Neural cell (in vitro differentiated cells): ENCODE data around the gene DOCK2. TPM values are rescaled to one million over a fixed set of nuclear protein-coding genes. Genes with fewer than 3 reads are reported as not detected.

Experiments used
- H2AFZ ChIP-seq: fragments of 200-600, 300-800 bp; sonication (generic), shearing (Covaris generic); 2 replicates; pipeline ENCODE4 v1.6.0; 2014; ENCODE audit warnings: low read depth, mild to moderate bottlenecking, antibody characterized with exemption, low read length, moderate library complexity
- H3F3A ChIP-seq: fragments of 200-600 bp; shearing (Covaris generic); 2 replicates; pipeline ENCODE4 v1.6.1; 2016; ENCODE audit warnings: mild to moderate bottlenecking, moderate library complexity, mixed read lengths, antibody characterized with exemption, low read length; ENCODE audit not compliant: insufficient read depth, poor library complexity, severe bottlenecking
- H3K27ac ChIP-seq: fragments of 200-600, 300-800 bp; sonication (generic), shearing (Covaris generic); 2 replicates; pipeline ENCODE4 v1.5.1; 2014; ENCODE audit warnings: mild to moderate bottlenecking, low read length, moderate library complexity
- H3K27me3 ChIP-seq: fragments of 300-800, 200-600 bp; sonication (generic), shearing (Covaris generic); 2 replicates; pipeline ENCODE4 v1.6.0; 2014; ENCODE audit warnings: mild to moderate bottlenecking, low read depth, low read length, moderate library complexity; ENCODE audit not compliant: insufficient read depth
- H3K36me3 ChIP-seq: fragments of 300-800, 200-600 bp; sonication (generic), shearing (Covaris generic); 2 replicates; pipeline ENCODE4 v1.5.1; 2014; ENCODE audit warnings: mild to moderate bottlenecking, antibody characterized with exemption, low read length, moderate library complexity; ENCODE audit not compliant: insufficient read depth
- H3K4me2 ChIP-seq: fragments of 300-800, 200-600 bp; sonication (generic), shearing (Covaris generic); 2 replicates; pipeline ENCODE4 v1.6.0; 2014; ENCODE audit warnings: mild to moderate bottlenecking, low read length
- H3K4me3 ChIP-seq: fragments of 300-800, 200-600 bp; sonication (generic), shearing (Covaris generic); 2 replicates; pipeline ENCODE4 v1.5.1; 2014; ENCODE audit warnings: mild to moderate bottlenecking, low read length, moderate library complexity
- H3K79me2 ChIP-seq: fragments of 200-600 bp; shearing (Covaris generic); replicated peaks from 2 replicates; pipeline ENCODE4 v1.6.0; 2014; ENCODE audit warnings: mild to moderate bottlenecking, low read length, moderate library complexity; ENCODE audit not compliant: insufficient read depth
- H3K9ac ChIP-seq: fragments of 300-800, 200-600 bp; sonication (generic), shearing (Covaris generic); 2 replicates; pipeline ENCODE4 v1.6.1; 2016; ENCODE audit warnings: mild to moderate bottlenecking, low read length, mixed read lengths
- H3K9me2 ChIP-seq: fragments of 200-600 bp; shearing (Covaris generic); 2 replicates; pipeline ENCODE4 v1.6.1; 2016; ENCODE audit warnings: mild to moderate bottlenecking, low read length, mixed read lengths; ENCODE audit not compliant: insufficient read depth
- H3K9me3 ChIP-seq: fragments of 200-600, 300-800 bp; sonication (generic), shearing (Covaris generic); 2 replicates; pipeline ENCODE4 v1.6.1; 2016; ENCODE audit warnings: mild to moderate bottlenecking, mixed run types, low read length, moderate library complexity, mixed read lengths
- H4K20me1 ChIP-seq: fragments of 200-600 bp; shearing (Covaris generic); 2 replicates; pipeline ENCODE4 v1.6.1; 2016; ENCODE audit warnings: mild to moderate bottlenecking, mixed run types; ENCODE audit not compliant: insufficient read depth
- CTCF ChIP-seq: fragments of 450-650 bp; IDR thresholded peaks from 2 replicates; pipeline ENCODE4 v1.5.1; 2014; ENCODE audit warnings: antibody characterized with exemption, mild to moderate bottlenecking, moderate library complexity; ENCODE audit not compliant: poor library complexity, severe bottlenecking
- EP300 ChIP-seq: fragments of 450-650 bp; conservative IDR thresholded peaks from 2 replicates; pipeline ENCODE4 v1.6.1; 2014; ENCODE audit warnings: antibody characterized with exemption, mild to moderate bottlenecking, moderate library complexity; ENCODE audit not compliant: poor library complexity, severe bottlenecking
- EZH2 ChIP-seq: fragments of 200-600, 300-800 bp; shearing (Covaris generic), sonication (generic); IDR thresholded peaks from 2 replicates; pipeline ENCODE4 v1.6.1; 2014; ENCODE audit warnings: antibody characterized with exemption, low read length, borderline replicate concordance, mild to moderate bottlenecking; ENCODE audit not compliant: insufficient read depth, poor library complexity, severe bottlenecking
- MXI1 ChIP-seq: fragments of 450-650 bp; conservative IDR thresholded peaks from 2 replicates; pipeline ENCODE4 v1.6.1; 2014; ENCODE audit warnings: antibody characterized with exemption, mild to moderate bottlenecking; ENCODE audit not compliant: poor library complexity, severe bottlenecking
- POLR2AphosphoS5 ChIP-seq: IDR thresholded peaks from 2 replicates; pipeline ENCODE4 v1.6.1; 2012
- RAD21 ChIP-seq: fragments of 450-650 bp; conservative IDR thresholded peaks from 2 replicates; pipeline ENCODE4 v1.6.1; 2014; ENCODE audit warnings: antibody characterized with exemption, mild to moderate bottlenecking, moderate library complexity
- REST ChIP-seq: IDR thresholded peaks from 2 replicates; pipeline ENCODE4 v1.6.1; 2012; ENCODE audit warnings: borderline replicate concordance
- SMC3 ChIP-seq: fragments of 450-650 bp; conservative IDR thresholded peaks from 2 replicates; pipeline ENCODE4 v1.6.1; 2014; ENCODE audit warnings: antibody characterized with exemption, mild to moderate bottlenecking, moderate library complexity; ENCODE audit not compliant: poor library complexity
- TAF1 ChIP-seq: IDR thresholded peaks from 2 replicates; pipeline ENCODE4 v1.6.1; 2012; ENCODE audit warnings: low read depth
- polyA plus RNA-seq: library from polyadenylated mRNA; depleted of rRNA; stranded (reverse); fragments of >200 nt; gene quantifications from 2 replicates; pipeline ENCODE4 v1.2.3, GENCODE V29; 2014

The DOCK2 gene
- polyA plus RNA-seq, 1 donor from 2014 or later = 0.15 TPM

DNA sequence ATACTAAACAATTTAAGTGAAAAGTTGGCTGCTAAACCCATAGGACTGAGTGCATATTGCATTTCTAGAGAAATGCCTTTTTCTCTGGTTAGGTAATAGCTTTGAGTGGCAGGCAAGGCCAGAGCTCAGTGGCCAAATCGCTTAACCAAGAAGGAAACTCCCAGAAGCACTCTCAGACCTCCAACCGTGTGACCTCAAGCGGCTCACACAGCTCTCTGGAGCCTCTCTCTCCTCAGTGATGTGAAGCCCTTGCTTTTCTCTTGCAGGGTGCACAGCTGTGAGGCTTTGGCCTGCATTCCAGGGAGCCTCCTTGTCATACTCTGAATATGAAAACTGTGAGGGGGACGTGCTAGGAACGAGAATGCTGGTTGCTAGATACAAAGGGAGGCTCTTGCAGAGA, 236.6 kb downstream of the DOCK2 start:
- Histone ChIP-seq H3K9me2 (no peaks in the 10 kb centered on the region), H2AFZ (no peak overlapping the region), H3K79me2 (no peaks in the 10 kb centered on the region), H3K9me3 (no peaks in the 10 kb centered on the region), H3K27ac (no peak overlapping the region), H4K20me1 (no peaks in the 10 kb centered on the region), H3K27me3 (no peaks in the 10 kb centered on the region), H3K9ac (no peak overlapping the region), H3K4me3 (no peak overlapping the region), H3F3A (no peaks in the 10 kb centered on the region), H3K36me3 (no peaks in the 10 kb centered on the region), H3K4me2 (no peak overlapping the region)
- TF ChIP-seq EZH2 = no peak
- no peak for TF ChIP-seq TAF1
- no peak for TF ChIP-seq REST
- no peak for TF ChIP-seq CTCF
- TF ChIP-seq RAD21 = no peak
- no peak for TF ChIP-seq POLR2AphosphoS5
- no peak for TF ChIP-seq SMC3
- no peak for TF ChIP-seq EP300
- no peak for TF ChIP-seq MXI1

GRCh38 chr5:169874621-169875020, 237.5 kb downstream of the DOCK2 start:
- Histone ChIP-seq H3K27ac (no peak overlapping the region), H3K9me3 (no peaks in the 10 kb centered on the region), H3K36me3 (no peaks in the 10 kb centered on the region), H3F3A (no peaks in the 10 kb centered on the region), H3K9ac (no peak overlapping the region), H3K4me3 (no peak overlapping the region), H3K9me2 (no peaks in the 10 kb centered on the region), H2AFZ (no peak overlapping the region), H3K4me2 (no peak overlapping the region), H4K20me1 (no peaks in the 10 kb centered on the region), H3K27me3 (no peaks in the 10 kb centered on the region), H3K79me2 (no peaks in the 10 kb centered on the region)
- no peak for TF ChIP-seq TAF1

GRCh38 chr5:169875091-169875728, 238.1 kb downstream of the DOCK2 start:
- Histone ChIP-seq H3K4me2 (no peak overlapping the region), H2AFZ (no peak overlapping the region), H3K9ac (no peak overlapping the region), H3K9me2 (no peaks in the 10 kb centered on the region), H3K36me3 (no peaks in the 10 kb centered on the region), H3K27ac (no peak overlapping the region), H3K9me3 (no peaks in the 10 kb centered on the region), H3K4me3 (no peak overlapping the region), H3K79me2 (no peaks in the 10 kb centered on the region), H4K20me1 (no peaks in the 10 kb centered on the region), H3F3A (no peaks in the 10 kb centered on the region), H3K27me3 (no peaks in the 10 kb centered on the region)
- TF ChIP-seq EP300 (no peak), CTCF (no peak), REST (no peak), EZH2 (no peak), TAF1 (no peak), POLR2AphosphoS5 (no peak), MXI1 (no peak), RAD21 (no peak), SMC3 (no peak)
